Right forelimb (tissue), 1 donor: ENCODE results near the gene FAM114A2.

Source experiments
- DNase-seq: peaks from one replicate; pipeline ENCODE4 v3.0.0-alpha.2; 2018

Gene FAM114A2

GRCh38 chr5:153981905-153982605, 56.7 kb downstream of the FAM114A2 start:
- no peak for DNase-seq

- no peak for DNase-seq
Observed at GRCh38 chr5:153979028-153979783, 59.5 kb downstream of the FAM114A2 start.

- no peak for DNase-seq
Observed at GRCh38 chr5:153974813-153975163, 63.9 kb downstream of the FAM114A2 start.

- peak; percentile 60 for DNase-seq
Observed at GRCh38 chr5:153974131-153974812, 64.4 kb downstream of the FAM114A2 start.

- no peak for DNase-seq
Observed at GRCh38 chr5:153972240-153972639, 66.5 kb downstream of the FAM114A2 start.

- DNase-seq, result no peak
Observed at GRCh38 chr5:153970496-153970895, 68.2 kb downstream of the FAM114A2 start.

GRCh38 chr5:153969563-153969895, 69.2 kb downstream of the FAM114A2 start:
- DNase-seq, result no peak

- no peak for DNase-seq
Observed at GRCh38 chr5:153968761-153969562, 69.7 kb downstream of the FAM114A2 start.

GRCh38 chr5:153964880-153965645, 73.6 kb downstream of the FAM114A2 start:
- peak; percentile 75 for DNase-seq

GRCh38 chr5:153964191-153964879, 74.4 kb downstream of the FAM114A2 start:
- no peak for DNase-seq

- no peak for DNase-seq
Observed at GRCh38 chr5:153960269-153961215, 78.2 kb downstream of the FAM114A2 start.

GRCh38 chr5:153959134-153959957, 79.4 kb downstream of the FAM114A2 start:
- peak; percentile 57 for DNase-seq

- no peak for DNase-seq
Observed at GRCh38 chr5:153957205-153957604, 81.5 kb downstream of the FAM114A2 start.

- DNase-seq, result no peak
Observed at GRCh38 chr5:153953411-153953810, 85.3 kb downstream of the FAM114A2 start.

GRCh38 chr5:153952893-153953292, 85.8 kb downstream of the FAM114A2 start:
- DNase-seq, result no peak

- no peak for DNase-seq
Observed at GRCh38 chr5:153952057-153952456, 86.7 kb downstream of the FAM114A2 start.

- DNase-seq, result no peak
Observed at GRCh38 chr5:153941265-153941664, 97.4 kb downstream of the FAM114A2 start.
